ENCODE data around the gene EEF1AKMT2.

GRCh38 chr10:124754227-124754626 lies 37.5 kb downstream of the EEF1AKMT2 start:
- TF ChIP-seq CTBP1 (IDR thresholded peaks at IDR 0.05; ENCODE audit: borderline replicate concordance) (no peak), TARDBP (IDR thresholded peaks at IDR 0.05) (no peak), SUZ12 (IDR thresholded peaks at IDR 0.05) (no peak), FOXM1 (IDR thresholded peaks at IDR 0.05; ENCODE audit: borderline replicate concordance) (no peak), ARNT (IDR thresholded peaks at IDR 0.05) (no peak), ELF4 (IDR thresholded peaks at IDR 0.05) (no peak), L3MBTL2 (conservative IDR thresholded peaks at IDR 0.05) (no peak), HDGF (IDR thresholded peaks at IDR 0.05; ENCODE audit: borderline replicate concordance) (no peak)

All from HEK293T (cell line).